Tibial nerve (tissue), 4 donors: Measurements from ENCODE around the gene TXNL1.

Source experiments
- CTCF ChIP-seq, 5 experiments: fragments of 200-600 bp in 3 of 5; fragments of 450-650 bp in 2 of 5; sonication (generic) in 3 of 5; IDR thresholded peaks; one replicate each; pipeline ENCODE4 v1.5.1; 2016 to 2019; ENCODE audit warnings: antibody characterized with exemption in 5 of 5, mild to moderate bottlenecking in 3 of 5, moderate library complexity in 2 of 5
- EP300 ChIP-seq, 2 donors: sonication (generic); formaldehyde crosslinking; IDR thresholded peaks; one replicate each; pipeline ENCODE4 v1.6.1; 2017; ENCODE audit warnings: antibody characterized with exemption in 2 of 2, mild to moderate bottlenecking in 1 of 2
- POLR2A ChIP-seq, 2 donors: fragments of 450-650 bp; IDR thresholded peaks; one replicate each; pipeline ENCODE4 v1.6.1; 2017; ENCODE audit warnings: antibody characterized with exemption in 2 of 2, mild to moderate bottlenecking in 2 of 2, moderate library complexity in 2 of 2

- TF ChIP-seq POLR2A (IDR thresholded peaks at IDR 0.05) (no peak), CTCF (IDR thresholded peaks at IDR 0.05) (no peak), EP300 (IDR thresholded peaks at IDR 0.05) (no peak)
Measured at GRCh38 chr18:56672981-56673380, 34.6 kb upstream of the TXNL1 start.
